ENCODE measurements around the gene SCN5A. TPM values are rescaled to one million over a fixed set of nuclear protein-coding genes. Genes with fewer than 3 reads are reported as not detected.

Gene SCN5A
- total and polyA plus RNA-seq, 2 experiments from 2014 or later: 10.2 to 10.6 TPM

GRCh38 chr3:38597502-38598060 lies 51.9 kb downstream of the SCN5A start:
- no peak for ATAC-seq
- no peaks in the 10 kb centered on the region for H3K79me2 ChIP-seq (replicated peaks; ENCODE audit: insufficient read depth)
- H4K20me1 ChIP-seq (replicated peaks; ENCODE audit: insufficient read depth): no peaks in the 10 kb centered on the region
- peaks cover 5% of the 10 kb centered on the region for H3K27me3 Mint-ChIP-seq (ENCODE audit: insufficient read depth, low read depth, poor library complexity)
- H3K36me3 ChIP-seq (ENCODE audit: insufficient read depth): no peaks in the 10 kb centered on the region
- no peak overlapping the region for H3K4me3 ChIP-seq
- no peaks in the 10 kb centered on the region for H3K9me2 ChIP-seq (ENCODE audit: insufficient read depth)
- H2AFZ ChIP-seq: no peak overlapping the region
- H3K36me3 Mint-ChIP-seq (ENCODE audit: low read depth): peaks cover 11% of the 10 kb centered on the region; the same call in 2 of the 3 replicates
- H3K27ac Mint-ChIP-seq: no peak overlapping the region
- TF ChIP-seq ZNF331 (CRISPR knock-in tag; IDR thresholded peaks at IDR 0.05; ENCODE audit: low read depth) (no peak), POLR2AphosphoS5 (IDR thresholded peaks at IDR 0.05; ENCODE audit: low read depth) (no peak), STAT1 (IDR thresholded peaks at IDR 0.05; ENCODE audit: unreplicated experiment) (no peak), ETS1 (IDR thresholded peaks at IDR 0.05) (no peak), JUNB (IDR thresholded peaks at IDR 0.05; ENCODE audit: unreplicated experiment) (no peak), NANOG (IDR thresholded peaks at IDR 0.05; ENCODE audit: borderline replicate concordance) (no peak), ZNF114 (CRISPR knock-in tag; IDR thresholded peaks at IDR 0.05) (no peak), EZH2phosphoT487 (IDR thresholded peaks at IDR 0.05; ENCODE audit: unreplicated experiment) (no peak), EZH2 (IDR thresholded peaks at IDR 0.05; ENCODE audit: low read depth, unreplicated experiment) (no peak), CREB1 (CRISPR knock-in tag; IDR thresholded peaks at IDR 0.05; ENCODE audit: low read depth) (no peak)
- TF ChIP-seq, protein P1, sequence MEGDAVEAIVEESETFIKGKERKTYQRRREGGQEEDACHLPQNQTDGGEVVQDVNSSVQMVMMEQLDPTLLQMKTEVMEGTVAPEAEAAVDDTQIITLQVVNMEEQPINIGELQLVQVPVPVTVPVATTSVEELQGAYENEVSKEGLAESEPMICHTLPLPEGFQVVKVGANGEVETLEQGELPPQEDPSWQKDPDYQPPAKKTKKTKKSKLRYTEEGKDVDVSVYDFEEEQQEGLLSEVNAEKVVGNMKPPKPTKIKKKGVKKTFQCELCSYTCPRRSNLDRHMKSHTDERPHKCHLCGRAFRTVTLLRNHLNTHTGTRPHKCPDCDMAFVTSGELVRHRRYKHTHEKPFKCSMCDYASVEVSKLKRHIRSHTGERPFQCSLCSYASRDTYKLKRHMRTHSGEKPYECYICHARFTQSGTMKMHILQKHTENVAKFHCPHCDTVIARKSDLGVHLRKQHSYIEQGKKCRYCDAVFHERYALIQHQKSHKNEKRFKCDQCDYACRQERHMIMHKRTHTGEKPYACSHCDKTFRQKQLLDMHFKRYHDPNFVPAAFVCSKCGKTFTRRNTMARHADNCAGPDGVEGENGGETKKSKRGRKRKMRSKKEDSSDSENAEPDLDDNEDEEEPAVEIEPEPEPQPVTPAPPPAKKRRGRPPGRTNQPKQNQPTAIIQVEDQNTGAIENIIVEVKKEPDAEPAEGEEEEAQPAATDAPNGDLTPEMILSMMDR (conservative IDR thresholded peaks at IDR 0.05; ENCODE audit: low read depth in 2 of 2): no peak
- TF ChIP-seq, protein P2, sequence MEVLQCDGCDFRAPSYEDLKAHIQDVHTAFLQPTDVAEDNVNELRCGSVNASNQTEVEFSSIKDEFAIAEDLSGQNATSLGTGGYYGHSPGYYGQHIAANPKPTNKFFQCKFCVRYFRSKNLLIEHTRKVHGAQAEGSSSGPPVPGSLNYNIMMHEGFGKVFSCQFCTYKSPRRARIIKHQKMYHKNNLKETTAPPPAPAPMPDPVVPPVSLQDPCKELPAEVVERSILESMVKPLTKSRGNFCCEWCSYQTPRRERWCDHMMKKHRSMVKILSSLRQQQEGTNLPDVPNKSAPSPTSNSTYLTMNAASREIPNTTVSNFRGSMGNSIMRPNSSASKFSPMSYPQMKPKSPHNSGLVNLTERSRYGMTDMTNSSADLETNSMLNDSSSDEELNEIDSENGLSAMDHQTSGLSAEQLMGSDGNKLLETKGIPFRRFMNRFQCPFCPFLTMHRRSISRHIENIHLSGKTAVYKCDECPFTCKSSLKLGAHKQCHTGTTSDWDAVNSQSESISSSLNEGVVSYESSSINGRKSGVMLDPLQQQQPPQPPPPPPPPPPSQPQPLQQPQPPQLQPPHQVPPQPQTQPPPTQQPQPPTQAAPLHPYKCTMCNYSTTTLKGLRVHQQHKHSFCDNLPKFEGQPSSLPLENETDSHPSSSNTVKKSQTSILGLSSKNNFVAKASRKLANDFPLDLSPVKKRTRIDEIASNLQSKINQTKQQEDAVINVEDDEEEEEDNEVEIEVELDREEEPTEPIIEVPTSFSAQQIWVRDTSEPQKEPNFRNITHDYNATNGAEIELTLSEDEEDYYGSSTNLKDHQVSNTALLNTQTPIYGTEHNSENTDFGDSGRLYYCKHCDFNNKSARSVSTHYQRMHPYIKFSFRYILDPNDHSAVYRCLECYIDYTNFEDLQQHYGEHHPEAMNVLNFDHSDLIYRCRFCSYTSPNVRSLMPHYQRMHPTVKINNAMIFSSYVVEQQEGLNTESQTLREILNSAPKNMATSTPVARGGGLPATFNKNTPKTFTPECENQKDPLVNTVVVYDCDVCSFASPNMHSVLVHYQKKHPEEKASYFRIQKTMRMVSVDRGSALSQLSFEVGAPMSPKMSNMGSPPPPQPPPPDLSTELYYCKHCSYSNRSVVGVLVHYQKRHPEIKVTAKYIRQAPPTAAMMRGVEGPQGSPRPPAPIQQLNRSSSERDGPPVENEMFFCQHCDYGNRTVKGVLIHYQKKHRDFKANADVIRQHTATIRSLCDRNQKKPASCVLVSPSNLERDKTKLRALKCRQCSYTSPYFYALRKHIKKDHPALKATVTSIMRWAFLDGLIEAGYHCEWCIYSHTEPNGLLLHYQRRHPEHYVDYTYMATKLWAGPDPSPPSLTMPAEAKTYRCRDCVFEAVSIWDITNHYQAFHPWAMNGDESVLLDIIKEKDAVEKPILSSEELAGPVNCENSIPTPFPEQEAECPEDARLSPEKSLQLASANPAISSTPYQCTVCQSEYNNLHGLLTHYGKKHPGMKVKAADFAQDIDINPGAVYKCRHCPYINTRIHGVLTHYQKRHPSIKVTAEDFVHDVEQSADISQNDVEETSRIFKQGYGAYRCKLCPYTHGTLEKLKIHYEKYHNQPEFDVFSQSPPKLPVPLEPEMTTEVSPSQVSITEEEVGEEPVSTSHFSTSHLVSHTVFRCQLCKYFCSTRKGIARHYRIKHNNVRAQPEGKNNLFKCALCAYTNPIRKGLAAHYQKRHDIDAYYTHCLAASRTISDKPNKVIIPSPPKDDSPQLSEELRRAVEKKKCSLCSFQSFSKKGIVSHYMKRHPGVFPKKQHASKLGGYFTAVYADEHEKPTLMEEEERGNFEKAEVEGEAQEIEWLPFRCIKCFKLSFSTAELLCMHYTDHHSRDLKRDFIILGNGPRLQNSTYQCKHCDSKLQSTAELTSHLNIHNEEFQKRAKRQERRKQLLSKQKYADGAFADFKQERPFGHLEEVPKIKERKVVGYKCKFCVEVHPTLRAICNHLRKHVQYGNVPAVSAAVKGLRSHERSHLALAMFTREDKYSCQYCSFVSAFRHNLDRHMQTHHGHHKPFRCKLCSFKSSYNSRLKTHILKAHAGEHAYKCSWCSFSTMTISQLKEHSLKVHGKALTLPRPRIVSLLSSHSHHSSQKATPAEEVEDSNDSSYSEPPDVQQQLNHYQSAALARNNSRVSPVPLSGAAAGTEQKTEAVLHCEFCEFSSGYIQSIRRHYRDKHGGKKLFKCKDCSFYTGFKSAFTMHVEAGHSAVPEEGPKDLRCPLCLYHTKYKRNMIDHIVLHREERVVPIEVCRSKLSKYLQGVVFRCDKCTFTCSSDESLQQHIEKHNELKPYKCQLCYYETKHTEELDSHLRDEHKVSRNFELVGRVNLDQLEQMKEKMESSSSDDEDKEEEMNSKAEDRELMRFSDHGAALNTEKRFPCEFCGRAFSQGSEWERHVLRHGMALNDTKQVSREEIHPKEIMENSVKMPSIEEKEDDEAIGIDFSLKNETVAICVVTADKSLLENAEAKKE (CRISPR knock-in tag; IDR thresholded peaks at IDR 0.05): no peak
- TF ChIP-seq, protein P3, sequence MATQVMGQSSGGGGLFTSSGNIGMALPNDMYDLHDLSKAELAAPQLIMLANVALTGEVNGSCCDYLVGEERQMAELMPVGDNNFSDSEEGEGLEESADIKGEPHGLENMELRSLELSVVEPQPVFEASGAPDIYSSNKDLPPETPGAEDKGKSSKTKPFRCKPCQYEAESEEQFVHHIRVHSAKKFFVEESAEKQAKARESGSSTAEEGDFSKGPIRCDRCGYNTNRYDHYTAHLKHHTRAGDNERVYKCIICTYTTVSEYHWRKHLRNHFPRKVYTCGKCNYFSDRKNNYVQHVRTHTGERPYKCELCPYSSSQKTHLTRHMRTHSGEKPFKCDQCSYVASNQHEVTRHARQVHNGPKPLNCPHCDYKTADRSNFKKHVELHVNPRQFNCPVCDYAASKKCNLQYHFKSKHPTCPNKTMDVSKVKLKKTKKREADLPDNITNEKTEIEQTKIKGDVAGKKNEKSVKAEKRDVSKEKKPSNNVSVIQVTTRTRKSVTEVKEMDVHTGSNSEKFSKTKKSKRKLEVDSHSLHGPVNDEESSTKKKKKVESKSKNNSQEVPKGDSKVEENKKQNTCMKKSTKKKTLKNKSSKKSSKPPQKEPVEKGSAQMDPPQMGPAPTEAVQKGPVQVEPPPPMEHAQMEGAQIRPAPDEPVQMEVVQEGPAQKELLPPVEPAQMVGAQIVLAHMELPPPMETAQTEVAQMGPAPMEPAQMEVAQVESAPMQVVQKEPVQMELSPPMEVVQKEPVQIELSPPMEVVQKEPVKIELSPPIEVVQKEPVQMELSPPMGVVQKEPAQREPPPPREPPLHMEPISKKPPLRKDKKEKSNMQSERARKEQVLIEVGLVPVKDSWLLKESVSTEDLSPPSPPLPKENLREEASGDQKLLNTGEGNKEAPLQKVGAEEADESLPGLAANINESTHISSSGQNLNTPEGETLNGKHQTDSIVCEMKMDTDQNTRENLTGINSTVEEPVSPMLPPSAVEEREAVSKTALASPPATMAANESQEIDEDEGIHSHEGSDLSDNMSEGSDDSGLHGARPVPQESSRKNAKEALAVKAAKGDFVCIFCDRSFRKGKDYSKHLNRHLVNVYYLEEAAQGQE (IDR thresholded peaks at IDR 0.05; ENCODE audit: unreplicated experiment): no peak
- no peaks in the 10 kb centered on the region for H3K9me3 Mint-ChIP-seq
- no peaks in the 10 kb centered on the region for H3F3A ChIP-seq (replicated peaks; ENCODE audit: low read depth)
- H3K4me1 Mint-ChIP-seq: no peaks in the 10 kb centered on the region; the same call in 2 of the 3 replicates
- DNase-seq (ENCODE audit: low spot score): no peak
- H3K4me3 Mint-ChIP-seq: no peak overlapping the region
- no peak overlapping the region for H3K27ac ChIP-seq (ENCODE audit: low read depth)
- no peaks in the 10 kb centered on the region for H3K4me1 ChIP-seq (ENCODE audit: insufficient read depth)
- no peaks in the 10 kb centered on the region for H3K27me3 ChIP-seq (ENCODE audit: insufficient read depth)
- H3K4me2 ChIP-seq: no peak overlapping the region
